ENCODE results near the gene USP34.

DNA sequence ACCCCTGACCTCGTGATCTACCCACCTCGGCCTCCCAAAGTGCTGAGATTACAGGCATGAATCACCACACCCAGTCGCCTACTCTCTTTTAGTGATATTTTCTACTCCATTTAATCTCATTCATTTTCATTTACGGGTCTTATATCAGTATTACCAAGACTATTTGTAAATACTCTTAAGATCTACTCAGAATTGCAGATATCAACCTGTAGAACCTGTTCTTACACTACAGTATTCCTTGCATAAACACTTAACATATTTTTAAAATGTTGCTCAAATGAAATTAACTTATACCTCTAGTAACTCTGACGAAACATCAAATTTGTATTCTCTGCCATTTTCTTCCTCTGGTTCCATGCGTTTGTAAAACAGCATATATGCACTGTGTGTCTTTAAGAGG is 229.6 kb downstream of the USP34 start:
- TF ChIP-seq CTCF (IDR thresholded peaks at IDR 0.05; ENCODE audit: control extremely low read depth in 1 of 3, insufficient read depth in 1 of 3, low read depth in 1 of 3, low read length in 3 of 3) = no peak
- no peak for TF ChIP-seq CHD7 (IDR thresholded peaks at IDR 0.05; ENCODE audit: insufficient replicate concordance, low read length)
- TF ChIP-seq POLR2AphosphoS5 (IDR thresholded peaks at IDR 0.05; ENCODE audit: low read depth, low read length) = no peak
- no peak for TF ChIP-seq EP300 (IDR thresholded peaks at IDR 0.05; ENCODE audit: borderline replicate concordance in 1 of 2, low read depth in 2 of 2, low read length in 2 of 2)

Data from H1 (cell line).